HEK293 (cell line): ENCODE measurements around the gene ABLIM2.

ENCODE experiments used
- CTCF ChIA-PET: fragments of 350-600 bp; formaldehyde crosslinking; extraction: SDS; loops from one replicate; lab custom pipeline; 2021; ENCODE audit warnings: antibody characterized with exemption; lab: Yijun Ruan, JAX
- POLR2A ChIA-PET: fragments of 300-600 bp; formaldehyde crosslinking; extraction: SDS; loops from one replicate; lab custom pipeline; 2020; ENCODE audit warnings: antibody characterized with exemption, inconsistent platforms; lab: Yijun Ruan, JAX
- H3K27ac ChIP-seq: fragments of 200-500 bp; sonication (Bioruptor generic); 2 replicates; pipeline ENCODE4 v1.5.1; 2014; ENCODE audit warnings: low read depth, low read length, control low read depth, inconsistent platforms; ENCODE audit errors: extremely low read depth
- H3K36me3 ChIP-seq, 2 experiments: fragments of 200-500 bp in 1 of 2; sonication (Bioruptor generic) in 1 of 2; 1 replicate in 1 of 2; 2 replicates in 1 of 2; pipeline ENCODE4 v1.5.1; 2014 to 2017; ENCODE audit warnings: inconsistent platforms in 2 of 2, low read length in 2 of 2; ENCODE audit not compliant: control insufficient read depth in 2 of 2, insufficient read depth in 1 of 2
- H3K4me1 ChIP-seq: fragments of 200-500 bp; sonication (Bioruptor generic); 2 replicates; pipeline ENCODE4 v1.5.1; 2014; ENCODE audit warnings: mild to moderate bottlenecking, low read length, inconsistent platforms; ENCODE audit not compliant: control insufficient read depth, insufficient read depth
- H3K4me3 ChIP-seq: 2 replicates; pipeline ENCODE4 v1.5.1; 2011; ENCODE audit warnings: low read depth, mild to moderate bottlenecking, control low read depth, low read length, moderate library complexity
- H3K9me3 ChIP-seq: fragments of 200-500 bp; sonication (Bioruptor generic); 2 replicates; pipeline ENCODE4 v1.5.1; 2014; ENCODE audit warnings: low read depth, low read length, inconsistent platforms; ENCODE audit not compliant: control insufficient read depth, insufficient read depth
- GLIS2 ChIP-seq: fragments of 450-650 bp; formaldehyde crosslinking; IDR thresholded peaks from 2 replicates; pipeline ENCODE4 v1.5.1; 2016; ENCODE audit warnings: missing biosample characterization, missing genetic modification characterization
- KLF1 ChIP-seq: fragments of 450-650 bp; formaldehyde crosslinking; IDR thresholded peaks from 2 replicates; pipeline ENCODE4 v1.5.1; 2016; ENCODE audit warnings: missing biosample characterization, missing genetic modification characterization
- KLF10 ChIP-seq: fragments of 450-650 bp; IDR thresholded peaks from 2 replicates; pipeline ENCODE4 v1.5.1; 2018; ENCODE audit warnings: missing biosample characterization, mild to moderate bottlenecking, missing genetic modification characterization
- OSR2 ChIP-seq: fragments of 450-650 bp; formaldehyde crosslinking; IDR thresholded peaks from 2 replicates; pipeline ENCODE4 v1.5.1; 2016; ENCODE audit warnings: missing biosample characterization, missing genetic modification characterization
- PRDM10 ChIP-seq: fragments of 450-650 bp; formaldehyde crosslinking; IDR thresholded peaks from 2 replicates; pipeline ENCODE4 v1.5.1; 2016; ENCODE audit warnings: missing biosample characterization, missing genetic modification characterization
- PRDM2 ChIP-seq: fragments of 450-650 bp; formaldehyde crosslinking; IDR thresholded peaks from 2 replicates; pipeline ENCODE4 v1.5.1; 2016; ENCODE audit warnings: missing biosample characterization, missing genetic modification characterization, borderline replicate concordance
- ZBTB17 ChIP-seq: fragments of 450-650 bp; formaldehyde crosslinking; IDR thresholded peaks from 2 replicates; pipeline ENCODE4 v1.5.1; 2016; ENCODE audit warnings: missing biosample characterization, missing genetic modification characterization
- ZNF132 ChIP-seq: fragments of 450-650 bp; formaldehyde crosslinking; IDR thresholded peaks from 2 replicates; pipeline ENCODE4 v1.5.1; 2017; ENCODE audit warnings: missing biosample characterization, missing genetic modification characterization, borderline replicate concordance
- ZNF23 ChIP-seq: fragments of 450-650 bp; formaldehyde crosslinking; IDR thresholded peaks from 2 replicates; pipeline ENCODE4 v1.5.1; 2016; ENCODE audit warnings: missing biosample characterization, missing genetic modification characterization, borderline replicate concordance
- ZNF280D ChIP-seq: fragments of 450-650 bp; formaldehyde crosslinking; IDR thresholded peaks from 2 replicates; pipeline ENCODE4 v1.5.1; 2016; ENCODE audit warnings: missing biosample characterization, missing genetic modification characterization
- ZNF354C ChIP-seq: fragments of 450-650 bp; formaldehyde crosslinking; IDR thresholded peaks from 2 replicates; pipeline ENCODE4 v1.5.1; 2016; ENCODE audit warnings: missing biosample characterization, missing genetic modification characterization, low read depth, borderline replicate concordance
- ZNF426 ChIP-seq: fragments of 450-650 bp; formaldehyde crosslinking; IDR thresholded peaks from 2 replicates; pipeline ENCODE4 v1.5.1; 2017; ENCODE audit warnings: missing biosample characterization, missing genetic modification characterization, mild to moderate bottlenecking, inconsistent platforms, moderate library complexity
- ZNF433 ChIP-seq: fragments of 450-650 bp; formaldehyde crosslinking; IDR thresholded peaks from 2 replicates; pipeline ENCODE4 v1.5.1; 2016; ENCODE audit warnings: missing biosample characterization, missing genetic modification characterization, low read depth
- ZNF629 ChIP-seq: fragments of 450-650 bp; formaldehyde crosslinking; IDR thresholded peaks from 2 replicates; pipeline ENCODE4 v1.5.1; 2017; ENCODE audit warnings: missing biosample characterization, missing genetic modification characterization
- ZNF768 ChIP-seq: fragments of 450-650 bp; formaldehyde crosslinking; IDR thresholded peaks from 2 replicates; pipeline ENCODE4 v1.5.1; 2018; ENCODE audit warnings: missing biosample characterization, mild to moderate bottlenecking, missing genetic modification characterization
- ZNF791 ChIP-seq: fragments of 450-650 bp; formaldehyde crosslinking; IDR thresholded peaks from 2 replicates; pipeline ENCODE4 v1.5.1; 2016; ENCODE audit warnings: missing biosample characterization, missing genetic modification characterization
- ZNF830 ChIP-seq: fragments of 450-650 bp; IDR thresholded peaks from 2 replicates; pipeline ENCODE4 v1.5.0; 2018; ENCODE audit warnings: missing biosample characterization, missing genetic modification characterization, low read depth, mild to moderate bottlenecking, moderate library complexity
- TF ChIP-seq, protein P1 (sequence below): fragments of 450-650 bp; formaldehyde crosslinking; IDR thresholded peaks from 2 replicates; pipeline ENCODE4 v1.5.1; 2016; ENCODE audit warnings: missing biosample characterization, missing genetic modification characterization

The ABLIM2 gene

GRCh38 chr4:8151165-8151650, 7.4 kb downstream of the ABLIM2 start:
- ChIA-PET POLR2A (no interaction called here), CTCF (no interaction called here)
- Histone ChIP-seq H3K4me1 (no peaks in the 10 kb centered on the region), H3K36me3 (no peaks in the 10 kb centered on the region), H3K9me3 (no peaks in the 10 kb centered on the region), H3K27ac (no peak overlapping the region), H3K4me3 (no peak overlapping the region)
- TF ChIP-seq ZNF426 (tag by site-specific recombination), result no peak

DNA sequence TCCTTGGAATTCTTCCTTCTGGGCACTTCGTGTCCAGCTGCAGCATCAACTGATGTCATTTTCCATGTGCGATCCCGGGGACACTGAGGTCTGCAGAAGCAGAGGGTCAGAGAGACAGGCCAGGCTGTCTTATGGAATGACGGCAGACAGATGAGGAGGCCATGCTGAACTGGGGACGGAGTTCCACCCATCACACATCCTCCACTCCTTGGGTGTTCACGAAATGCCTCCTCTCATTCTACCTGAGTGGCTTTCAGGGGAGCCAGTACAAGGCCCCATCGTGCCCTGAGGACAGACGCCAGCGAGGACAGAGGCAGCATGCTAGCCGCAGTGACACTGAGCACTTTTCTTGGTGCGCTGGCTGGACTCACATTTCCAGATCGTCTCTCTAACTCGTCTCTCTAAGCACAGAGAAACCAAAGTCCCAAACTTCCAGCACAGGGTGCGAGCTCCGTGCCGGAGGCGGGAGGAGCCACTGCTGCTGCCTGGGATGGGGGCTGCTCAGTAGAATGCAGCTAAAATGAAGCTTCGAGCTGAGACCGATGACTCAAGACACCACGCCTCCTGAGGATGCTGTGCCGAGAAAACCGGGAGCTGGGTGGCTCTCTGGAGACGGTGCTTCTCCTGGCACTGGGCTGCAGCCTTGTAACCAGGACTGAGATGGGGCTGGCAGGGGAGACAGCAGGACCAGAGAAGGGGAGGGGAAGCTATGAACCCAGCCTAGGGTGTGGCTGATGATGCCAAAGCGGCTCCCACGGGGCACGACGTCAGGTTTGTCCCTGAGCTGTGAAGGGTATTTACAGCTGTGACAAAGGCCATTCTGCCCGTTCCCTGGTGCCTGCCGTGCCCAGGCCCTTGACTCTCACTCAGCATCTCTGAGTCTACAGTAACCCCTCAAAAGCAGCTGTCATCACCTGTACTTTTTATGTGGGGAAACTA, 8.2 kb downstream of the ABLIM2 start:
- POLR2A ChIA-PET, result no interaction called here
- Histone ChIP-seq H3K36me3 (no peaks in the 10 kb centered on the region), H3K9me3 (no peaks in the 10 kb centered on the region), H3K4me1 (no peaks in the 10 kb centered on the region), H3K4me3 (no peak overlapping the region), H3K27ac (no peak overlapping the region)
- no peak for TF ChIP-seq ZNF132 (tag by site-specific recombination)
- 0 out of 2 replicates have a peak, but pooled peaks have one; percentile 24 for TF ChIP-seq KLF1 (tag by site-specific recombination)
- TF ChIP-seq ZNF830 (tag by site-specific recombination), result no peak
- no peak for TF ChIP-seq GLIS2 (tag by site-specific recombination)
- no peak for TF ChIP-seq ZNF768 (tag by site-specific recombination)
- TF ChIP-seq ZNF433 (tag by site-specific recombination), result no peak
- no peak for TF ChIP-seq ZNF629 (tag by site-specific recombination)
- no peak for TF ChIP-seq ZNF280D (tag by site-specific recombination)
- TF ChIP-seq ZBTB17 (tag by site-specific recombination), result 0 out of 2 replicates have a peak, but pooled peaks have one; percentile 31
- no peak for TF ChIP-seq PRDM2 (tag by site-specific recombination)
- no peak for TF ChIP-seq ZNF354C (tag by site-specific recombination)
- TF ChIP-seq ZNF23 (tag by site-specific recombination), result no peak
- TF ChIP-seq, protein P1, sequence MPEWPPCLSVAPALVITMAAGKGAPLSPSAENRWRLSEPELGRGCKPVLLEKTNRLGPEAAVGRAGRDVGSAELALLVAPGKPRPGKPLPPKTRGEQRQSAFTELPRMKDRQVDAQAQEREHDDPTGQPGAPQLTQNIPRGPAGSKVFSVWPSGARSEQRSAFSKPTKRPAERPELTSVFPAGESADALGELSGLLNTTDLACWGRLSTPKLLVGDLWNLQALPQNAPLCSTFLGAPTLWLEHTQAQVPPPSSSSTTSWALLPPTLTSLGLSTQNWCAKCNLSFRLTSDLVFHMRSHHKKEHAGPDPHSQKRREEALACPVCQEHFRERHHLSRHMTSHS (tag by site-specific recombination), result no peak
- TF ChIP-seq PRDM10 (tag by site-specific recombination), result no peak
- no peak for TF ChIP-seq ZNF791
- no peak for TF ChIP-seq KLF10 (tag by site-specific recombination)
- TF ChIP-seq OSR2, result no peak
- CTCF ChIA-PET, result no interaction called here
